GM12891 (cell line): ENCODE results near the gene NAA16.

ENCODE experiments used
- DNase-seq: peaks from one replicate; pipeline ENCODE4 v3.0.0; 2011; ENCODE audit warnings: low spot score; ENCODE audit not compliant: insufficient read length
- FAIRE-seq: peaks from 2 replicates; lab custom pipeline; 2011; peaks lifted over from hg19 to GRCh38; lab: Jason Lieb, UNC
- PAX5 ChIP-seq: IDR thresholded peaks from 2 replicates; pipeline ENCODE4 v1.6.1; 2011; ENCODE audit warnings: low read length, moderate library complexity, mild to moderate bottlenecking; ENCODE audit not compliant: insufficient read depth, severe bottlenecking
- POLR2A ChIP-seq: IDR thresholded peaks from 2 replicates; pipeline ENCODE4 v1.6.1; 2011; ENCODE audit warnings: low read depth, low read length, control low read depth
- POLR2AphosphoS5 ChIP-seq: IDR thresholded peaks from 2 replicates; pipeline ENCODE4 v1.6.1; 2011; ENCODE audit warnings: low read depth, low read length, control low read depth
- POU2F2 ChIP-seq: IDR thresholded peaks from 2 replicates; pipeline ENCODE4 v1.6.1; 2011; ENCODE audit warnings: low read depth, mild to moderate bottlenecking, control low read depth, low read length, moderate library complexity
- SPI1 ChIP-seq: IDR thresholded peaks from 2 replicates; pipeline ENCODE4 v1.6.1; 2011; ENCODE audit warnings: low read depth, low read length, control low read depth
- TAF1 ChIP-seq: IDR thresholded peaks from 2 replicates; pipeline ENCODE4 v1.6.1; 2011; ENCODE audit warnings: low read depth, low read length, control low read depth

NAA16 gene

DNA sequence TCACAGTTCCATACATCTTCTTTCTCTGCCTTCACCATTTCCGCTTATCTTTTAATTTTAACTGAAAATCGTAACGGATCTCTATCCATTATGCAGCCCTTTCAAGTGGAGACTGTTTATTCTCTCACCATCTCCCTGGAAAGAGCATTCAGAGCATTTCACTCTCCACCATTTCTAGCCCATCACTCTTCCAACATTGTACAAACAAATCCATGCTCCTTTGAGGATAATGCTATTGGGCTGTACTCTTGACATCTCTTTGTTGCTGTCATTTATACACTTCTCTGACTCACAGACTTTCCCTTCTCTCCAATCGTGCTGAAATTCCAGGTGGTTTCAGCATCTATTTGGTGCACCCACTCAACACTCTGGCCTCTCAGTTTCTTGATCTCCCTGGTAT, 71.4 kb downstream of the NAA16 start:
- DNase-seq (no peak), FAIRE-seq (no peak)
- TF ChIP-seq PAX5: no peak
- TF ChIP-seq POU2F2: no peak
- TF ChIP-seq TAF1: no peak
- no peak for TF ChIP-seq POLR2A
- TF ChIP-seq POLR2AphosphoS5: no peak
- TF ChIP-seq SPI1: no peak

GRCh38 chr13:41383386-41383785, 72.3 kb downstream of the NAA16 start:
- DNase-seq (no peak), FAIRE-seq (no peak)
- TF ChIP-seq SPI1: no peak
- TF ChIP-seq PAX5: no peak
- TF ChIP-seq POU2F2: no peak
- no peak for TF ChIP-seq TAF1
- no peak for TF ChIP-seq POLR2A
- TF ChIP-seq POLR2AphosphoS5: no peak

DNA sequence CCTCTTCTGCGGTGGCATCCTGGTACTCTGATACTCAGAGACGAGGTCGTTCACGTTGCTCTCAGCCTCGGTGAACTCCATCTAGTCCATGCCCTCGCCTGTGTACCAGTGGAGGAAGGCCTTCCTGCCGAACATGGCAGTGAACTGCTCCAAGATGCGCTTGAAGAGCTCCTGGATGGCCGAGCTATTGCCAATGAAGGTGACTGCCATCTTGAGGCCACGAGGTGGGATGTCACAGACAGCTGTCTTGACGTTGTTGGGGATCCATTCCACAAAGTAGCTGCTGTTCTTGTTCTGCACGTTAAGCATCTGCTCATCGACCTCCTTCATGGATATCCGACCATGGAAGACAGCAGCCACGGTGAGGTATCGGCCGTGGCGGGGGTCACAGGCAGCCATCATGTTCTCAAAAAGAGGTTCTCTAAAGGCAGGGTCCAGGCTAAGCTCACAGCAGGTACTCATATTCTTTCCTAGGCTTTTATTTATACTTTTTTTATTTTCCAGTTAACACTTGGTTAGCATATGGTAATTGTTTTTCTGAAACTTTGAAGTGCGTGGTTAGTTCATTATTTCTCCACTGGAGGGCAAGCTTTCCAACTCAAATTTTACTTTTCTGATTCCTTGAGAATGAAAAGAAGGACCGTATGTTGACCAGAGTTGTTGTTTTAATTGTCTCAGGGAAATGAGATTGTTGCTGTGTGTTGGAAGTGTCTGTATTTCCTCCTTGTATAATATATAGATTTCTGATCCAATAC, 73.9 kb downstream of the NAA16 start:
- TF ChIP-seq POLR2A: no peak
- DNase-seq: no peak

DNA sequence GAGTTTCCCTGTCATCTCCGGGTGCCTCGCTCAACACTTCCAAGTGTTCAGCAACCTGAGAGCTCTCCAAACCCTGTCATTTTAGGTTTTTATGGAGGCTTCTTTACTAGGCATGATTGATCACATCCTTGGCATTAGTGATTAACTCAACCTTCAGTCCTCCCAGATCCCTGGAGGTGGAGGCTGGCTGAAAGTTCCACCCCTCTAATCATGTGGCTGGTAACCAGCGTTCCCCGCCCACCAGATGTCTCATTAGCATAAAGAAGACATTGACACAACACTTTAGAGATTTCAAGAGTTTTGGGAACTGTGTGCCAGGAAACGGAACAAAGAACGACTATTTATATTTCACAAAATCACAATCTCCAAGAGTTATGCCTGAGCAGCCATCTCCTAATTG, 75.1 kb downstream of the NAA16 start:
- no peak for FAIRE-seq
- no peak for DNase-seq
- TF ChIP-seq POLR2A (no peak), TAF1 (no peak), POLR2AphosphoS5 (no peak), PAX5 (no peak), SPI1 (no peak), POU2F2 (no peak)

More for the DNA sequence above, 73.9 kb downstream of the NAA16 start:
- FAIRE-seq: no peak

DNA sequence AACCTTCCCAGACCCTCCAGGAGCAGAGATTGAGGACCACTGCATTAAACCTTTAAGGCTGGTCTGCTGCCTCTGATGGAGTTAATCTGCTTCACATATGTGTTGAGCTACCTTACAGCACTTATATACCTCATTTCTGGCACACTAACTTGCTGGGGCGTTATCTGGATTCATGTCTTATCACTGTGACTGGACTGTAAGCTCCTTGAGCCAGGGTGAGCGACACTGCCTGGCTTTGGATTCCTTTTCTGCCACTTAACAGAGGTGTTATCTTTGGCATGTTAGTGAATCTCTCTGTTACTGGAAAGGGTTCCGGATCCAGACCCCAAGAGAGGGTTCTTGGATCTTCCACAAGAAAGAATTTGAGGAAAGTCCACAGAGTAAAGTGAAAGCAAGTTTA, 76.5 kb downstream of the NAA16 start:
- no peak for FAIRE-seq
- no peak for TF ChIP-seq POLR2AphosphoS5

DNA sequence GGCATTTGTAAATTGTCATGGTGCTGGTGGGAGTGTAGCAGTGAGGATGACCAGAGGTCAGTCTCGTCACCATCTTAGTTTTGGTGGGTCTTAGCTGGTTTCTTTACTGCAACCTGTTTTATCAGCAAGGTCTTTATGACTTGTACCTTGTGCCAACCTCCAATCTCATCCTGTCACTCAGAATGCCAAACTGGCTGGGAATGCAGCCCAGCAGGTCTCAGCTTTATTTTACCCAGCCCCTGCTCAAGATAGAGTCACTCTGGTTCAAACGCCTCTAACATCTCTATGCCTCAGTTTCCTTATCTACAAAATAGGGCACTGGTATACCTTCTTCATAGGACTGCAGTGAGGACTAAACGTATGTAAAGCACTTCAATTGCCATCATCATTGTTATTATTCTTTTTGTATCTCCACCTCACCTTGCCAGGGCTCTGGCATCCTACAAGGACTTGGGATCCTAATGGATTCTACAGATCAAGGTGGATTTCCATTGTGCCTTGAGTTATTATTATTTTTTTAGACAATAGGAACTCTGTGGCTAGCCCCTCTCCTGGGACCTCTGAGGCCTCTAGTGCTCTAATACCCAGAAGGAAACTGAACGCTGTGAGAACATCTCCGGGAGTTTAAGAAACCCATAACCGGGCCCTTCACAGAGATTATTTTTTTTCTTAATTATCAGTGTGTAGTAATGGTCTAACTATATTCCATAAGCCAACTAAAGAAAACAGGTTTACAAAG, 77.2 kb downstream of the NAA16 start:
- DNase-seq (no peak), FAIRE-seq (no peak)
- no peak for TF ChIP-seq POLR2A

More for the DNA sequence above, 76.5 kb downstream of the NAA16 start:
- no peak for DNase-seq

DNA sequence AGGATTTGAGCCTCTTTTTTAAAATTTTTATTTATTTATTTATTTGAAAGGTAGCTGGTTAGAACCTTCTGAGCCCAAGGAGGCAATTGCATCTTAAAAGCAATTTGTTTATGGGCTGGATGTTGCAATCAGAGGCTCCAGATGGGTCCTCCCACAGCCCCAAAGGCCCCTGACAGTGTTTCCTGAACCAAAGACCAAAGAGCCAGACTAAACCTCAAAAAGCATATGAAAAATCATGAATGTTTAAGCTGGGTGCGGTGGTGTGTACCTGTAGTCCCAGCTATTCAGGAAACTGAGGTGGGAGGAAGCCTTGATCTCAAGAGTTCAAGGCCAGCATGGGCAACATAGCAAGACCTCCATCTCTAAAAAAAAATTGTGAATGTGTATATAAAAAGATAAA, 78.5 kb downstream of the NAA16 start:
- FAIRE-seq (no peak), DNase-seq (no peak)
- TF ChIP-seq POLR2A (no peak), POLR2AphosphoS5 (no peak), POU2F2 (no peak), TAF1 (no peak), SPI1 (no peak), PAX5 (no peak)

GRCh38 chr13:41394166-41394565, 83.1 kb downstream of the NAA16 start:
- TF ChIP-seq POLR2A: no peak
- no peak for DNase-seq
- FAIRE-seq: no peak

GRCh38 chr13:41398494-41399170, 87.6 kb downstream of the NAA16 start:
- TF ChIP-seq POU2F2 (no peak), TAF1 (no peak), POLR2AphosphoS5 (no peak), PAX5 (no peak), SPI1 (no peak), POLR2A (no peak)
- DNase-seq (no peak), FAIRE-seq (no peak)

DNA sequence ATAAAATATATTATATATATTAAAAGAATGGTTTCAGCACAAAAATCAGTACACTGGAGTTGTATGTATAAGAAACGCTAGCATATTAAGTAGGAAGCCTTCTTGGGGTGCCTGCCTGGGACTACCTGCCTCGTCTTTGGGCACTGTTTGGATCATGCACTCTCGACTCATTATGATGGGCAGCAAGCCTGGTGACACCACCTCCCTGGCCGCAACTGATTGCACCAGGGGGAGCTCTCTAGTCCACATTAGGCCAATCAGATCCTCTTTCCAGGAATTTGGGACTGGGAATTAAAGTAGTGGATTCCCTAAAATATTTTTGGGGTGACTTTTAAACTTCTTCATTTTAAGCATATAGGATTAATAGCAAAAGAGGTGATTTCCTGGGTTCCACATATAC, 90.3 kb downstream of the NAA16 start:
- FAIRE-seq (no peak), DNase-seq (no peak)
- TF ChIP-seq POU2F2 (no peak), POLR2AphosphoS5 (no peak), TAF1 (no peak), SPI1 (no peak), POLR2A (no peak), PAX5 (no peak)

- FAIRE-seq: no peak
- TF ChIP-seq POLR2AphosphoS5 (no peak), TAF1 (no peak), POLR2A (no peak), POU2F2 (no peak), PAX5 (no peak), SPI1 (no peak)
- no peak for DNase-seq
Observed at GRCh38 chr13:41402691-41403511, 91.8 kb downstream of the NAA16 start.
